ENCODE results near the gene PRRT4.

PRRT4 gene

DNA sequence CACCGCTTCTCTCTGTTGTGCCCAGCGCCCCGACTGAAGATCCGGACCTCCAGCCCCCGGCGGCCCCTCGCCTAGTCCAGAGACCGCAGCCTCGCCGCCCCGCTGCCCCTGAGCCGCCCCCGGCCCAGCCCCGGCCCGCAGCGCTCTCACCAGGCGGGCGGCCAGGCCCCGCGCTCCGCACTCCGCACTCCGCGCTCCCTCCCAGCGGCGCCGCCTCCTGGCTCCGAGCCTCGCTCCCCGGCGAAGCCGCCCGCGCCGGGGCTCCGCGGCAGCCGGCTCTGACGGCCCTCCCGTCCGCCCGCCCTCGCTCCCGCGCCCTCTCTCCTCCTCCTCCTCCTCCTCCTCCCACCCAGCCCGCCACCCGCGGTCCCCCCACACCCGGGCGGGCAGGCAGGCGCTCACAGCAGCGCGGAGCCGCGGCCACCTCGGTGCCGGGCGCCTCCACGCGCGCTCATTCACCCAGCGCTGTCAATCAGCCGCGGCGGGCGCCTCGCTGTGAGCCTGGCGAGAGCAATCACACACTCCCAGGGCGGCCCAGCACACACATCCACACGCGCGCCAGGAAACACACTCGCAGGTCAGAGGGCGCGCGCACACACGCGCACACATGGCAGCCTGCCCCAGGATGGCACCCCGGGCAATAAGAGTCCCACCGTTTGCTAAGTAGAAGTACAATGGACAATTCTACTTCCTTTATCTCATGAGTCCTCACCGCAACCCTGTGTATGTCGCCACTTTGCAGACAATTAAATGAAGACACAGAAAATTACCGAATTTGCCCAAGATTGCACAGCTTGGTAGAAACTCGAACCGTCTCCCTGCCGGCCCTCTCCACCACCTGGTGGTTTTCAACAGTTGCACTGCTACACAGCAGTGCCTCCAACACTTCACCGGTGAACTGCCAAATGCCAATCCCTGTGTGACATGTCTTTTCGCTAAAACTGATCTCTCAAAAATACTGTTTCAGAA lies at the start of gene PRRT4:
Gene PRRT4, minus strand, starts transcription at position 280 of the 969 bp plus-strand sequence.
- DNase-seq (ENCODE audit: low read depth, low spot score), result peak; percentile 57

DNA sequence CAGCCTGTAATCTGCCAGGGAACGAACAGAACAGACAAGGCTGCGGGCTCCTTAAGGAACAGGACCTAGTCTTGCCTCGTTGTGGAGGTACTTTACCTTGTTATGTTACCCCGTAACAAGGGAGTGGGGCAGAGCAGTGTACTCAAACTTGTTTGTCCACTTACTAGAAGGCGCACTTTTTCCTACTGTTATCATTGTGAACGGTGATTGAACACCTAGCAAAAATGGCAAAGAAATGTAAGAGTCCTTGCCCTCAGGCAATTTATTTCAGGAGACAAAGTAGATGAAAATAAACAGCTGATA lies 48.9 kb upstream of the PRRT4 start:
- no peak for DNase-seq (ENCODE audit: low read depth, low spot score)

DNA sequence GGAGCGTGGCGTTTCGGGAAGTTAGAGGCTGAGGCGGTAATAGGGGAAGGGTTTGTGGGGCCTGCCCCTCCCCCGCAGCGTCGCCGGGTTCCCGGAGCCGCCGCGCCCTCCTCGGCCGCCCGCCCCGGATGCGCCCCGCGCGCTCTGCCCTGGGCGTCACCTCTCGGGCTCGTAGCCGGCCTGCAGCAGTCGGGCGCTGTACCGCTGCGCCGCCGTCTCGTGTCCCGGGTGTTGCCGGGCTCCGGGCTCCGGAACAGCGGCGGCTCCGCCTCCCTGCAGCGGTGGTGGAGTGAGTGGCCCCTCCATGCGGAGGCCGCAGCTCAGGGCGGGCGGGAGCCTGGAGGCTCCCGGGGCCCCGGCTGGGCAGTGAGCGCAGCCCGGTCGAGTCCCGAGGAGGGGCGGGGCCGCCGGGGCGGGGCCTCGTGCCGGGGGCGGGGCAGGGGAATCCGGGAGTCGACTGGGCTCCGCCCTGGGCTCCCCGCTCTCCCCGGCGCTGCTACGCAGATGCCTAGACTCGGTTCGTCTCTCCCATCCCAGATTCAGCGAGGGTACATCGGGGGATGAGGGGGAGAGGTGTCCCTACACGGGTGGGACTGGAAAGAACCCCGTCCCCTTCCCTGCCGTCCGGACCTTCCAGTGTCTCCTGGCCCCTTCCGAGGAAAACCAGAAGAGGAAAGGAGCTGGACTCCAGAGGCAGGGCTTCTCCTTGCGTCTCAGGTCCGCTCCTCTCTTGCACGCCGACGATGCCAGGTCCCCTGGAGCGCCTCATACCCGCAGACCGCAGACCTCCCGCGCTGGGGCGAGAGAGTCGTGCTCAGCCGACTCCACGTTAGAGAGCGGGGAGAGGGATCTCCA lies 48.3 kb upstream of the PRRT4 start, which contains the start of gene IMPDH1:
Gene IMPDH1, minus strand, starts transcription at position 387 of the 855 bp plus-strand sequence. Its CDS starts 81 bp downstream, at position 306.
- peak; percentile 91 for DNase-seq (ENCODE audit: low read depth, low spot score)

DNA sequence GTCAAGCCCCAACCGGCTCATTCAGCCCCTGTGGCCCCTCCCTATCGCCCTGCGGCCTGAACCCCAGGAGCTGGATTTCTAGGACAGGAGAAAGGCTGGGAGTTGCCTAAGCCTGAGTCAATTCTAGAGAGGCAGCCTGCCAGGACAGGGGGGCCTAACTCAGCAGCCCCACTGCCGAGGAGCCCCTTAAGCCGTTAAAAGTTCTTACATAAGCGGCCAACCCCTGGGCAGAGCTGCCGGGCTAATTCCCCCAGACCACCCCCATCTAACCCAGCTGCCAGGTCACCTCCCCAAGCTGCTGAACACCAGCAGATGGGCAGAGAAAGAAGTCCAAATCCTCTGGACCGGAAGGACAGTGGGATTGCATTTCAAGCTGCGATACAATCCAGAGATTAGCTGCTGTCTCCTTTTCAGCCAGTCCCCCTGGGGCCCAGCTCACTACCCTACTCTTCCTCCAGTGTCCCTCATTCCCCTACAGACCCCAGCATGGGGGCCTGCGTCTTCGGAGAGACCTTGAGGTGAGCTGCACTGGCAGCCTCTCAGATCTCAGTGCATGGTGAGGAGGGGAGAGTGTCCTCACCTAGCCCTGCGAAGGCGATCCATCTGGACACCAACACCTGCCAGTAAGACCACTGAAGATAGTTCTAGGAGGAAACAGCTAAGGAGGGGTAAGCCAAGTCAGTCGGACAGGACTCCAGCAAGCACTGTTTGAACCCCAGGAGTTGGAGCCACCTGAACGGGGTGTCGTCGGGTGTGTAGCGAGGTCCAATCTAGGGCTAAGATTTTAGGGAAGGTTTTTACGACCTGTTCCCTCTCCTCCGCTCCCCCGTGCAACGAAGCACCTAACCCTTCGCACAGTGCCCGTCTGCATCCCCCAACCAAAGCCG lies 47.5 kb upstream of the PRRT4 start:
- DNase-seq (ENCODE audit: low read depth, low spot score), result peak; percentile 24

DNA sequence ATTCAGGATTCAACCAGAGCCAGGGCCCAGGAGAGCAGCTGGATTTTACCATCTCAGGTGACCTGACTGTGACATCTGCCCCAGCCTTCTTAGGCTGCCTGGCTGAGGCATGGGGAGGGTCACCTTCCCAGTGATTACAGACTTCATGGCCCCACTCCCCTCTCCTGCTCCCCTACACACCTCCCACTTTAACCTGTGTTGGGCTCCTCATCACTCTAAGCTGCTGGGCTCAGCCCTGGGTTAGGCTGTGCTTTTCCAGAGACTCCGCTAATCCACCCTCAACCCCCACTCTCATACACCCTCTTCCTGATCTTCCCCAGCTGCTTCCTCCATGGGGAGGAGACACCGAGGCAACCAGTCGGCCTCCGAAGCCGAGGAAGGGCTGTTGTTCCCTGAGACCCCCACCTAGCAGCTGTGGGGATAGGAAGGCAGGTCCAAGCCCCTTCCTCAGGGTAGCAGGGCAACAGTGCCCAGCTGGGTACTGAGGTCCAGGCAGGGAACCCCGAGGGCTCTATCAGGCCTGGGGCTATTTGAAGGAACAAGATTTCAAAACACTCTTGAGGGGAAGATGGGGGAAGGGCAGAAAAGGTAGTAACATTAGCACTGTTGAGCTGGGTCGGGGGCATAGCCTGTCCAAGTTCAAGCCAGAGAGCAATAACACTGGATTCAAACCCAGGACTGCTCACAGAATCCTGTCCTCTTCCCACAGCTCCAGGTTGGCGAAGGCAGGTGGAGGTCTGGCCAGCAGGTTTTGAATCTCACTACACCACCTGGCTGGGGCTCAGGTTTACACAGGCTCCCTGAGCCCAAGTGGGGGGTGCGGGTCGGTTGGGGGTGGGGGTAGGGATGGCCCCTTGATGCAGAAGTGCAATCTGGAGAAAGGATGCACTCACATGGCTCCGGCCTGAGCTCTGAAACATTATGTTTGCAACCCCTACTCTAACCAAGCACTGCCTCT lies 46.5 kb upstream of the PRRT4 start:
- no peak for DNase-seq (ENCODE audit: low read depth, low spot score)

DNA sequence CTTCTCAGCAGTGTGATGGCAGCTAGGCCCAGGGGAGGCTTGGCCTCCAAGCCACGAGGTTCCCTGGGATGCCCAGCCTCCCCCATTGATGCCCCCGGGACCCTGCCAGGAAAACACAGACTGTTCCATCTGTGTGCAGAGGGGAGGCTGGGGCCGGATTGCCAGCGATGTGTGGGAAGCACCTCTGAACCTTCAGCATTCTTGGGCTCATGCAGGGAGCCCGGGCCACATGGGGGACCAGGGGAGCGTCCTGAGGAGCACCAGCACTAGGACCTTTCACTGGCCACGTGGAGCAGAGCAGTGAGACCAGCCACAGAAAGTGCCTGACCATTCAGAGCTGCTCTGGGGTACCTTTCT lies 45.7 kb upstream of the PRRT4 start:
- no peak for DNase-seq (ENCODE audit: low read depth, low spot score)

DNA sequence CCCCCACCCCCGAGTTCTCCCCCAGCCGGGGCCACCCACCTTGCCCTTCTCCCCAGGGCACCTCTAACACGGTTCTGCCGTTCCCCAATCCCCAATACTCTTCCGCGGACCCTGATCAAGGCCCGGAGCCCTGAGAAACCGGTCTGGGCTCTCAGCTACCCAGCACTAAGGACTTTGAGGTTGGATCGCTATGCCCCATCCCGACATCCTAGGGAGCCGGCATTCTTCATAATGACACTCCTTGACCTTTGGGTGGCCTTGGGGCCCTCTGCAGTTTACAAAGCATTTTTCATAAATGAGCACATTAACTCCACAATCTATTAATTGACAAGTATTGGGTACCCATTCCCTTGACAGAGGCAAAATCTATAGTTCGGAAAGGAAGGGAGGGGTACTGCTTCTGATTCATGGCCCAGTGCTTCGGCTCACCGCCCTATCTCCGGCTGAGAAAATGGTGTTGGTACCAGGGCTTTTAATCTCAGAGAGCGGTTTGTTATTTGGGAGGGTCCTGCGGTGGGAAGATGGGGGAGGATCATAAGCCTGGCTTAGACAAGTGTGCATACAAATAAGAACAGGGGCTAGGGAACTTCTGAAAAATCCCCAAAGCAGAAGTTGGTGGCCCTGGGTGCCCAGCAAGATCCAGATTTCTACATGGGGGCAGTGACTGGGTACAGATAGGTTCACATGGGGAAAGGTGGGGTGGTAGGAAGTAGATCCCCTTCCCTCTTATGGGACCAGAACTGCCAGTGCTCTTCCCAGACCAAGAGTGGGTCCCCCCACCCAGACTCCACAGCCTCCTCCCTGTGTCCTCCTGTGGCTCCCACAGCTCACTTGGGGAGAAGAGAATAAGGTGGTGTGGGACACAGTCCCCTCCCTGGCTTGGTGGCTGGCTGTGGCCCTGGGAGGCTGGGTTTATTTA lies 45.1 kb upstream of the PRRT4 start:
- DNase-seq (ENCODE audit: low read depth, low spot score), result no peak

DNA sequence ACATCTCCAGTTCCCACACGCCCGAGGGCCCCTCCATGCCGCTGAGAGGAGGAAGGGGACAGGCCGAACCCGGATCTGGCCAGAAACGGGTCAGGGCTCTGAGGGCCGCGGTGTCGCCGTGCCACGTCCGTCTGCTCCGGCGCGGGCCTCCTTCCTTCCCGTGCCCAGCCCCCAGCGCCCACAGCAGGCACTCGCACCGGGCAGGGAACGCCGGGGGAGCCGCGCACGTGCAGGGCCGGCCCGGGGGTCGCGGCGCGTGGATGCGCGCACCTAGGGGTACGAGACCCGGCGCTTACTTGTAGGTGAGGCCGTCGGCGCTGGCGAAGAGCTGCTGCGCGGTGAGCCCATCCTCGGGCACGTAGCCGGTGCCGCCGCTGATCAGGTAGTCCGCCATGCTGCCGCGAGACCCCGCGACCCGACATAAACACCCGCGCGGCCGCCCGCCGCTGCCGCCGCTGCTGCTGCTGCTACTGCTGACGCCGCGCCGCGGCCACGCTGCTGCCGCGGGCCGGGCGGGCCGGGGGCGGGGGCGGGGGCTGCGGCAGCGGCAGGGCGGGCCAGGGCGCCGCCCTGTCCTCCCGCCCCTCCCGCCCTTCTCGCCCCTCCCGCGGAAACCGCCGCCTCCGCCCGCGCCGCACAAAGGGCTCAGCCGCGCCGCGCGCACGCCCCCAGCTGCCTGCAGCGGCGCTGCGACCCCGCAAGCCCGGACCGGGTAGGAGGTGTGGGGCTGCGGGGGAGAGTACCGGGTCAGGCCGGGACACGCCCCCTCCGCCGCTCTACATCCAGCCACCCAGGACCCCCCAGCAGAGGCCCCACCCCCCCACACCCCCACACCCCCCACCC lies 44.2 kb upstream of the PRRT4 start:
- peak; percentile 67 for DNase-seq (ENCODE audit: low read depth, low spot score)

DNA sequence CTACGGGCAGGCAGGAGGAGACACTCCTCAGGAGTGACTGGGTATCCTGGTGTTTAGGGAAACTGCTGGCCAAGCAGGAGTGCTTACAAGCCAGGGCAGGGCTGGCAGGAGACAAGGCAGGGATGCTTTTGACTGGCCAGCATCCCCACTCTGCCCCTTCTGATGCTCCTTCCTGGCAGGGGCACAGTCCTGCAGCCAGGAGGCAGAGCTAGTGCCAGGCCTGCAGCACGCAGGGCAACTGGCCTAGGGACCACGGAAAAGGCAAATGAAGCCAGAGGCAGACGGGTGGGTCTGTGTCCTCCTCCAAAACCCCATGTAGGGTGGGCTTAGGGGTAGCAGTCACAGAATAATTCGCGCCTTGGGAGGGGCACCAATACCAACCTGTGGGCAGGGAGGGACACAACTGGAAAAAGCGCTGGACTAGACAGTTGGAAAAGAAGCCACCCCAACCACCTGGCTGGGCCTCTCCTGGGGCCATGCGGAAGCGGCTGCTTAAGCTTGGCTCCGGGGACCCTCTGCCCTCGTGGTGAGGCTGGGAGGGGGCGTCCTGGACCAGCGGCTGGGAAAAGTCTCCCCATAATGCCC lies 43.5 kb upstream of the PRRT4 start:
- peak; percentile 43 for DNase-seq (ENCODE audit: low read depth, low spot score)

DNA sequence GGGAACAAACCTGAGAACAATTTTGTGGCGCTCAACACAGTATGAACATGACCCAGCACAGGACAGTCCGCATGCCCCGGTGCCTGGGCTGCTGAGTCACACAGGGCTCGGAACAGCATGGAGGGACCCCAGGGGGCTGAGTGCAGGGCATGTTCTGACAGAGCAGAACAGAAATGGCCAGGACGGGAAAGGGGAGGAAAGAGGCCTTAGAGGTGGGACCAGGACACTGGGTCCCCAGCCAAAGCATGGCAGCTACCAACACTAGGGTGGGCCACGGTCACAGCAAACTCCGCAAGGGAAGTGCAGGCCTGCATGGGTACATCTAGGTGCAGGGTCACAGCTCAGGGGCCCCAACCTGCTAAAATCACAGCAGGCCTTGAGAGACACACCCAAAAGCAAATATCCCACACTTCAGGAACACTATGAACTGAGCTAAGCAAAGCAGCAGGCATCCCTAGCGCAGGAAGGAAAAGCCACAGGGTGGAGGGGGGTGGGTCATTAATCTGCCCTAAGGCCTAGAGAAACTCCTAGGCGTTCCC lies 42.7 kb upstream of the PRRT4 start:
- no peak for DNase-seq (ENCODE audit: low read depth, low spot score)

DNA sequence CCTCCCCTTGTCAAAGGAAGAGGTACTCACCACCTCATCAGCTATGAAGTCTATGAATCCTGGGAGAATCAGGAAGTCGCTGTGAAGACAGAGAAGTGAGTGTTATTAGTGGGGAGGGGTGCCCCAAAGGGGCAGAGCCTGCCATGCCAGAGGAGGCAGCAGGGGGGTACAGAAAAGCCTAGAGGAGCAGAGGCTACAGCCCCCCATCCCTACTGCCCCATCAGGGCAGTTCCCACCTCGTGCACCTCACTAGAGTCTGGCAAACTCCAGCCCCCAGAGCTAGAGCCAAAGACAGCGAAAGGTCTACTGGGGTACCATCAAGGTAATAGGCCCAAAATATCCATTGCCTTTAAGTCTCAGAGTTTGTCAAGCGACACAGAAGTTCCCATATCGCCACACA lies 42.2 kb upstream of the PRRT4 start:
- no peak for DNase-seq (ENCODE audit: low read depth, low spot score)

DNA sequence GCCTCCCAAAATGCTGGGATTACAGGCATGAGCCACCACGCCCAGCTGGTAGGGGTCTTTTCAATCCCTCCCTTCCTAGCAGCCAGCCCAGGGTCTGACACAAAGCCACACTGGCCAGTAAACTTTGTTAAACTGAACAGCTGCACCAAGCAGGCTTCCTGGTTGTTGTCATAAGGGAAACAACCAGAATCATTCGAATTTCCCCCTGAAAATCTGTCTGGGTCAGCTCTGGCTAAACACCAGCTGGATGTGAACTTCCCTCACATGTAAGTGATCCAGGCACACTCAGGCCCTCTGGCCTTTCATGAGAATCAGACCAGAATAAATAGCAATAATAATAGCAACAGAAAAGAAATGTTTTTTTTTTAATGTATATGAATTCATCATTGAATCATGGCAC lies 40.9 kb upstream of the PRRT4 start:
- no peak for DNase-seq (ENCODE audit: low read depth, low spot score)

DNA sequence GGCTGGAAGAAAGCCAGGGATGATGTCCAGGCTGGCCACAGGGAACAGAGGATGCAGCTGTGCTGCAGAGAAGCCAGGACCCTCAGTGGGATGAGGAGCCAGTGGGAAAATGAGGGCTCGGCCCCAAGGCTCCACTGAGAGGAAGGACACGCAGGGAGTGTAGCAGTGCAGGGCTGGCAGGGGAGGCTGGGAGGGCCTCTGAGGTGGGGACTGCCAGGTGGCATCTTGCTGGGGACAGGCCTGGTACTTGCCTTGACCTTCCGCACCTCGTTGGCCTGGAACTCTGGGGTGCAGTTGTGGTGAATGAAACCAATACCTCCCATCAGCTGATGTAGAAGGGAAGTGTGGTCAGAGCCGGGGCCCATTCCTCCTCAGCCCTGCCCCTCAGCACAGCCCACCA lies 39.1 kb upstream of the PRRT4 start:
- no peak for DNase-seq (ENCODE audit: low read depth, low spot score)

DNA sequence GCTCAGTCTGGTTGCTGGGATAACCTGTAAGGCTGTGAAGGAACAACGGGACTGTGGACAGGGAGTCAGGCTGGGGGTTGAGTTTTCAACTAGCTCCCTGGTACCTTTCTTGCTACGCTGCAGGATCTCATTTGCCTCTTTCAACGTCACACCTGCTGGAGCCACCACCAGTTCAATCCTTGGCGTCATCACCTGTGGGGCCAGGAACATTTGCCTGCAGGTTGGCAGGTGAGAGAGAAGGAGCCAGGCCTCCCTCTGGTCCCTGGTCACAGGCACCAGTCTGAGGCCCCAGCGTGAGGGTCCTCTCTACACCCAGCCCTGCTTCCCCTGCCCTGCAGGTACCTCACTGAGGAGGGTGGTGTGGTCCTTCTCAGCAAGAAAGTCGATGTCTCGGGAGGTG lies 38.5 kb upstream of the PRRT4 start:
- DNase-seq (ENCODE audit: low read depth, low spot score), result no peak

DNA sequence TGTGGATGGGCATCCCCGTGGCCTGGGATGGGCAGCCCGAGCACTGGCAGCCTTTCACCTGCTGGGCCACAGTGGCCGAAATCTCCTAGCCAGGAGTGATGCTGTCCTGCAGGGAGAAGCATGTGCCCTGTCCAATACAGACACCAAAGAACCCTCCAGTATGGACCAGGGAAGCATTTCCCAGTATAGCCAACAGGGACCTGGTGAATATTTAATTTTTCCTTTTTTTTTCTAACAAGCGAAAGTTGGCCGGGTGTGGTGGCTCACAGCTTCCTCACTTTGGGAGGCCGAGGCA lies 37.3 kb upstream of the PRRT4 start:
- no peak for DNase-seq (ENCODE audit: low read depth, low spot score)

DNA sequence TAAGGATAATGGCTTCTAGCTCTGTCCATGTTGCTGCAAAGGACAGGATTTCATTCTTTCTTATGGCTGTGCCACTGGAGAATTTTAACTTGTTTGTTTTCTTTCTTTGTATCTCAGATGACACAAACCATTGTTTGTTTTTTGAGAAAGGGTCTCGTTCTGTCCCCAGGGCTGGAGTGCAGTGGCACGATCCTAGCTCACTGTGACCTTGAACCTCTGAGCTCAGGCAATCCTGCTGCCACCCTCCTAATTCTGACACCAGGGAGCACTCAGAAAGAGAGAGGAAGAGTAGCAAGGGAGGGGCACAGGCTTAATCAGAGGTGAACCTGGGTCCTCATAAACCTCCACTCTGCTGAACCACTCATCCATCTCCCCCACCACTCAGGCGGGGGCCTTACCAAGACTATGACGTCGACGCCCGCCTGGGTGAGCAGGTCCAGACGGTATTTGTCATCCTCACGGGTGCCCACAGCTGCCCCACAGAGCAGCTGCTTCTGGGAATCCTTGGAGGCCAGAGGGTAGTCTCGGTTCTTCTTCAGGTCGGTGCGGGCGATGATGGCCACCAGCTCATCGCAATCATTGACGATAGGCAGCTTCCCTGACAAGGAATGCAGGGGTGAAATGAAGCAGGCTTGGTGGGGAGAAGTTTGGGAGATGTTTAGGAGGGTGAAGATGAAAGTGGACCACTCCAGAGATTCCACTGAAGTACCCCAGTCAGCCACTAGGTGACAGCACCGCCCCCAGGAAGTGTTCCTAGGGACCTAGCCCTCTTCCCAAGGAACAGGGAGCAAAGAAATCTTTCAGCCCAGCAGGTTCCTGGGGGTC lies 36.7 kb upstream of the PRRT4 start:
- peak; percentile 68 for DNase-seq (ENCODE audit: low read depth, low spot score)

DNA sequence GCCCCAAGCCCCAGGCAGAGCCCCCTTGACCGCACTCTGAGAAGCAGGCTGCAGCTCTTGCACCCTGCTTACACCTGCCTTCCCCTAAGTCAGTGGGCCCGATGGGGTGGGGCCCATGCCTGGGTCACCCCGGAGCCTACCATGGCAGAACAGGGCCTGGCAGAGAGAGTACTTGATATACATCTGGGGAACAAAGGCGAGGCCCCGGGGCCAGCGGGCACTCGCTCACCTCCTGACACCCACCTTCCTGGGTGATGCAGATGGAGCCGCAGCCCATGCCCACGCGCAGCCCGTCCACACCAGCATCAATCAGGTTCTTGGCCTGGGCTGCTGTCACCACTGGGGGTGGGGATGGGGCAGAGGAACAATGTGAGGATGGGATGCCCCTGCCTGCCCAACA lies 34.9 kb upstream of the PRRT4 start:
- DNase-seq (ENCODE audit: low read depth, low spot score), result no peak
